Measurements from ENCODE around the gene MAD1L1. TPM values are rescaled to one million over a fixed set of nuclear protein-coding genes. Genes with fewer than 3 reads are reported as not detected.
A peak's percentile ranks its signal among the peaks of the same experiment; 100 is the strongest.

The MAD1L1 gene
- total RNA-seq, 1 experiment from 2014 or later: 184 TPM

- DNase-seq (ENCODE audit: low read depth): no peak
Observed at GRCh38 chr7:1946025-1946772, 286.5 kb downstream of the MAD1L1 start.

GRCh38 chr7:1945558-1945957 is 287.2 kb downstream of the MAD1L1 start:
- DNase-seq (ENCODE audit: low read depth): no peak

- no peak for DNase-seq (ENCODE audit: low read depth)
Observed at GRCh38 chr7:1944619-1945210, 288.0 kb downstream of the MAD1L1 start.

- DNase-seq (ENCODE audit: low read depth): no peak
Observed at GRCh38 chr7:1943933-1944618, 288.7 kb downstream of the MAD1L1 start.

GRCh38 chr7:1943326-1943725 is 289.4 kb downstream of the MAD1L1 start:
- DNase-seq (ENCODE audit: low read depth): no peak

- no peak for DNase-seq (ENCODE audit: low read depth)
Observed at GRCh38 chr7:1942941-1943289, 289.8 kb downstream of the MAD1L1 start.

GRCh38 chr7:1942243-1942940 is 290.4 kb downstream of the MAD1L1 start:
- DNase-seq (ENCODE audit: low read depth): no peak

GRCh38 chr7:1941464-1942242 is 291.1 kb downstream of the MAD1L1 start:
- DNase-seq (ENCODE audit: low read depth): no peak

- DNase-seq (ENCODE audit: low read depth): no peak
Observed at GRCh38 chr7:1940863-1941262, 291.9 kb downstream of the MAD1L1 start.

GRCh38 chr7:1940402-1940786 is 292.4 kb downstream of the MAD1L1 start:
- DNase-seq (ENCODE audit: low read depth): peak; percentile 93

- DNase-seq (ENCODE audit: low read depth): peak; percentile 29
Observed at GRCh38 chr7:1939434-1940401, 293.0 kb downstream of the MAD1L1 start.

- no peak for DNase-seq (ENCODE audit: low read depth)
Observed at GRCh38 chr7:1938788-1939433, 293.8 kb downstream of the MAD1L1 start.

GRCh38 chr7:1937252-1937605 is 295.5 kb downstream of the MAD1L1 start:
- DNase-seq (ENCODE audit: low read depth): no peak

- DNase-seq (ENCODE audit: low read depth): no peak
Observed at GRCh38 chr7:1936531-1937251, 296.1 kb downstream of the MAD1L1 start.

- no peak for DNase-seq (ENCODE audit: low read depth)
Observed at GRCh38 chr7:1936006-1936310, 296.8 kb downstream of the MAD1L1 start.

- no peak for DNase-seq (ENCODE audit: low read depth)
Observed at GRCh38 chr7:1935176-1936005, 297.4 kb downstream of the MAD1L1 start.

- no peak for DNase-seq (ENCODE audit: low read depth)
Observed at GRCh38 chr7:1934756-1935155, 298.0 kb downstream of the MAD1L1 start.

- DNase-seq (ENCODE audit: low read depth): no peak
Observed at GRCh38 chr7:1934017-1934416, 298.7 kb downstream of the MAD1L1 start.

Data from HT1080 (cell line).